H54 (cell line): ENCODE data around the gene RGS10.
"Not testable (repeated sequence)": the region's sequence is repeated elsewhere in the genome, so short reads cannot be mapped to it uniquely, and the experiment has no call there.

Experiments used
- DNase-seq: peaks from one replicate; pipeline ENCODE4 v3.0.0; 2011; ENCODE audit warnings: low spot score, mixed read lengths; ENCODE audit not compliant: insufficient read length
- FAIRE-seq: peaks from 3 replicates; lab custom pipeline; 2011; peaks lifted over from hg19 to GRCh38; lab: Jason Lieb, UNC
- POLR2A ChIP-seq: IDR thresholded peaks from 2 replicates; pipeline ENCODE4 v1.6.1; 2011; ENCODE audit warnings: low read depth, mild to moderate bottlenecking, low read length

Gene RGS10

DNA sequence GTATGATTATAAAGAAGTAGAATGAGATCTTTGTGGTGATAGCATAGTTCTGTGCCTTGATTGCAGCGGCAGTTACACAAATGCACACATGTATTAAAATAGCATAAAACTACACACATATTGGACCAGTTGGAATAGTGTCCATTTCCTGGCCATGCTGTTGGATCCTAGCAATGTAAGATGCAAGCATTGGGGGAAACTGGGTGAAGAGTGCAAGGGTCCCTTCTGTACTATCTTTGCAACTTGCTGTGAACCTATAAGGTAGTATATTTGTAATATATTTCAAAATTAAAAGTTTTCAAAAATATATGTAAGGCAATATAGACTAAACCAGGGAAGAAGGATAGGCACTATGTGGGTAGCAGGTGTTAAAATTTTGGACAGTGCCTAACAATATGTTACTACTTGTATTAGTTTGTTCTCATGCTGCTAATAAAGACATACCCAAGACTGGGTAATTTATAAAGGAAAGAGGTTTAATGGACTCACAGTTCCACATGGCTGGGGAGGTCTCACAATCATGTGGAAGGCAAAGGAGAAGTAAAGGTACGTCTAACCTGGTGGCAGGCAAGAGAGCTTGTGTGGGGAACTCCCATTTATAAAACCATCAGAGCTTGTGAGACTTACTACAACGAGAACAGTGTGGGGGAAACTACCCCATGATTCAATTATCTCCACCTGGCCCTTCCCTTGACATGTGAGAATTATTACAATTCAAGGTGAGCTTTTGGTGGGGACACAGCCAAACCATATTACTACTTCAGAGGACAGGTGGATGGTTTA lies 71.4 kb downstream of the RGS10 start:
- FAIRE-seq (no peak), DNase-seq (no peak)
- no peak for TF ChIP-seq POLR2A

DNA sequence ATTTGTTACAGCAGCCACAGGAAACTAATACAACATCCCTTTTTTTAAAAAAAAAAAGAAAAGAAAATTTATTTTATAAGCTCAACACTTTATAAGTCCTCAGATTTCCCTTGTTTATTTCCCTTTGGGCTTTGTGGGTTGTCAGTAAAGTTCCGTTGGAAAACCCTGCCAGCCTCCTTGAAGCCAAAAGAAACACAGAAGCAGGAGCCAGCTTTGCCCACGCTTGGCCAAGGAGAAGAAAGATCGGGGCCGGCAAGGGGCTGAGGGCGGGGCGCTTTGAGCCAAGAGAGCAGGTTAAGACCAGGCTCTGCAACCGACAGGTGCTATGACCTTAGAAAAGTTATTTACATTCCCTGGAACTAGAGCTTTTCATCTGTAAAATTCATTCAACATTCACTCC lies 72.7 kb downstream of the RGS10 start:
- TF ChIP-seq POLR2A: no peak
- FAIRE-seq (no peak), DNase-seq (no peak)

DNA sequence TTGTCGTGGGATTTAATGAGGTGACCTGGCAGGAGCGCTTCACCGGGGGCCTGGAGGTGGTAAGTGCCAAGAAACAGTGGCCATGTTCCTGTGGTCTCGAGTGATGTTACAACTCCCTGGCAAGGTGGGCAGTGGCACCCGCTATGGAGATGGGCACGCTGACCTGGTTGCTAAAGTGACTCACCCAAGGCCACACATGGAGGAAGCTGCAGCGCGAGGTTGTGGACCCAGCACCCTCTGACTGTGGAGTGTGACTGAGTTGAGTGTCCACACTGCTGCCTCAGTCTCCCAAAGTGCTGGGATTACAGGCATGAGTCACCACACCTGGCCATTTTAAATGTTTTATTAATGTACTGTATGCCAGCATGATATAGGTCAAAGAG lies 73.2 kb downstream of the RGS10 start:
- no peak for DNase-seq
- no peak for FAIRE-seq

DNA sequence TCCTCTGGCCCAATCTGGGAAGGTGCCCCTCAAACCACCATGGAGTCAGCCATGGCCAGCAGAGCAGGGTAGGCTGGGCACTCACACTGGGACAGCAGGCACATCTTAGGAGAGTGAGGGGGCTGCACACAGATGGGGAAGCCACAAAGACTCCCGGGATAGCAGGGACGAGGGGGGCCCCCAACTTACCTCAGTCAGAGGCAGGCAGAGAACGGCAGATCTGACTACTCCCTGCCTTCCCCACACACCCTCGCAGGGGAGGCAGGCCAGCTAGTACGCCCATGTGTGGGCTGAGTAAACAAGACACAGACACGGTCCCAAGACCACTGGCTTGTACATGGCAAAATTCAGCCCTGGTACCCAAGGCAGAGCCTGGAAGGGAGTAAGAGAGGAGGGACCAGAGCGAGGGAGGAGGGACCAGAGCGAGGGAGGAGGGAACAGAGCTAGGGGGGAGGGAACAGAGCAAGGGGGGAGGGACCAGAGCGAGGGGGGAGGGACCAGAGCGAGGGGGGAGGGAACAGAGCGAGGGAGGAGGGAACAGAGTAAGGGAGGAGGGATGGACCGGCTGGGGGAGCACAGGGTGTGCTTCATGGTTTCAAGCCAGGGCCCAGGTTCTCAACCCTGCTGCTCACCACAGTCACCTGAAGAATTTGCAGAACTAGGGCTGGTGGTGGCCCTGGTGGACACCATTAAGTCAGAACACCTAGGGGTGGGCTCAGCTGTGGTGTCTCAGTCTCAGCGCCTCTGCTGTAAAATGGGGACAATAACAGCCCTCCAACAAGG lies 73.8 kb downstream of the RGS10 start:
- FAIRE-seq (no peak), DNase-seq (no peak)
- no peak for TF ChIP-seq POLR2A

More for the DNA sequence above, 73.2 kb downstream of the RGS10 start:
- TF ChIP-seq POLR2A: no peak

DNA sequence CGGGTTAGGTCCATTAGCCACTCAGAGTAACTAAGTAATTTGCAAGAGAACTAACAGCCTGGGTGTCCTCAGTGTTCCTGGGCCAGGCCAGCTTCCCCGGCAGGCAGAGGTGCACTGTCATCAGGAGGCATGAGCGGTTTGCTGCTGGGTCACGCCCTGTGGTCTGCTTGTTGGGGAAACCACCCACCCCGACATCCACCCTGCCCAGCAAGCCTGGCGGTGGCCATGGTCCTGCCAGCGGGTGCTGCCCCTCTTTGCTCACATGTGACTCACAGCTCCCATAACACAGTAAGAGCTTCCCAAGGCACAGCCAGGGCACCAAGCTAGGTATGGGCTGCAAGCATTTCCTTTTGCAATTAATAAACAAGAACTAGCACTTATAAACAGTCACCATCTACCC lies 75.9 kb downstream of the RGS10 start:
- DNase-seq (peak; percentile 86), FAIRE-seq (no peak)
- no peak for TF ChIP-seq POLR2A

DNA sequence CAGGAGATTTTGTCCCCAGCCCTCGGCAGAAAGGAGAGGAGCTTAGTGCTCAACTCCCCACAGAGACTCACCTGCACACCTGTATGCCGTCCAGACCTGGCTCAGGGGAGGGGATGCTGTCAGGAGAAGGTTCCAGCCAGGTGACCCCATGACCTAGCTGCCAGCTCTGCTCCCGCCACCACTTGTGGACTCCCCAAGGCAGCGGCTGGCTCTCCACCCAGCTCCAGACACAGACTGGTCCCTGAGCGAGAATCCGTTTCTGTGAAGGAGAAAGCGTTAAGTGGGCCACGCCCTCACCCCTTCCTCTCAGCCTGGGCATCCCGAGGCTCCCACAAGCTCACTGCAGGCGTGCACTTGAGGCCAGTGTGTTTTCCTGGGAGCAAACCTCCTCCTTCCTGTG lies 76.4 kb downstream of the RGS10 start:
- DNase-seq (no peak), FAIRE-seq (no peak)
- TF ChIP-seq POLR2A: no peak

DNA sequence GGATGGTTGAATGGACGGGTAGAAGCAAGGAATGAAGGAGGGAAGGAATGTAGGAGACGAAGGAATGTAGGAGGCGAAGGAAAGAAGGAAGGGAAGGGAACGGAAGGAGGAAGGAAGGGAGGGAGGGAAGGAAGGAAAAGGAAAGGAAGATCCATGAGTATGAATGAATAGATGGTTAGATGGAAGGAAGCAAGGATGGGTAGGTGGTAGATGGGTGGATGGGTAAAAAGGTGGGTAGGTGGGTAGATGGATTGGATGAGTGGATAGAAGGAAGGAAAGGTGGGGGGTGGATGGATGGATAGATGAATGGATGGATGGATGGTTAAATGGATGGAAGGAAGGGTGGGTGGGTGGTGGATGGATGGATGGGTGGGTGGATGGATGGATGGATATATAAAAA lies 77.4 kb downstream of the RGS10 start:
- DNase-seq (no peak), FAIRE-seq (no peak)
- no peak for TF ChIP-seq POLR2A

DNA sequence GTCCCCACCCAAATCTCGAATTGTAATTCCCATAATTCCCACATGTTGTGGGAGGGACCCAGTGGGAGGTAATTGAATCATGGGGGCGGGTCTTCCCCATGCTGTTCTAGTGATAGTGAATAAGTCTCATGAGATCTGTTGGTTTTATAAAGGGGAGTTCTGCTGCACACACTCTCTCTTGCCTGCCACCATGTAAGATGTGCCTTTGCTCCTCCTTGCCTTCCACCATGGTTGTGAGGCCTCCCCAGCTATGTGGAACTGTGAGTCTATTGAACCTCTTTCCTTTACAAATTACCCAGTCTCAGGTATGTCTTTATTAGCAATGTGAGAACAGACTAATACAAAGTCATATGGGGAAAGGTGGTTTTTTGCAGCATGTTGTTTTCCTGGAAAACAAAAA lies 79.3 kb downstream of the RGS10 start:
- not testable (repeated sequence) for FAIRE-seq, DNase-seq

DNA sequence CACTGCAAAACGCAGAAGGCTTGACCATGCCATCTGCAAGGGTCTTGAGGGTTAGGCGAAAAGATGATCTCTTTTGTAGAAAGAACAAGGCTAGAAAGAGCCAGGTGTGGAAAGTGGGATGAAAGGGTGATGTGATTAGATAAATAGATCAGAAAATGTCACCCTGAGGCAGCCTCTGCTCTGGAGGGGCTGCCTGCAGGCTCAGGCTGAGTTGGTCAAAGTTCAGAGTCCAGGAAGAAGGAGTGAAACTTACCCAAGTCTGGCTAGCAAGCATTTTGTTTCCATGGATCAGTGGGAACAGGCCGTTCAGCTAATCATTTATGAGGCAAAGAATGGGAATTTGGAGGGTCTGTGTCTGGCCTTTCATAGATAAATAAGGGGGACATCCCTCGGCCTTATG lies 79.7 kb downstream of the RGS10 start:
- DNase-seq (no peak), FAIRE-seq (no peak)
- TF ChIP-seq POLR2A: no peak

DNA sequence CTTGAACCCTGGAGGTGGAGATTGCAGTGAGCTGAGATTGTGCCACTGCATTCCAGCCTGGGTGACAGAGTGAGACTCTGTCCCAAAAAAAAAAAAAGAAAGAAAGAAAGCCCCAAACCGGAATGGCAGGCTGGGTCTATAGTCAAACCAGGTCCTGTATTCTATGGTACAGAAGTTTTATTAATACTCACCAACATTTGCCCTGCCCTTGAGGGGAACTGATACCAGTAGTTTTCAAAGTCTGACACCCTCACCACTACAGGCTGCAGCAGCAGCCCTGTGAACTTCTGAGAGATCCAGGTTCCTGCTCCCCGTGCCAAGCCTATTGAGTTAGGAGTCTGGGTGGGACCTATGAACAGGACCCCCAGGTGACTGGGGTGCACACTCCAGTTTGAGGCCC lies 80.6 kb downstream of the RGS10 start:
- no peak for DNase-seq
- TF ChIP-seq POLR2A: no peak
- no peak for FAIRE-seq

DNA sequence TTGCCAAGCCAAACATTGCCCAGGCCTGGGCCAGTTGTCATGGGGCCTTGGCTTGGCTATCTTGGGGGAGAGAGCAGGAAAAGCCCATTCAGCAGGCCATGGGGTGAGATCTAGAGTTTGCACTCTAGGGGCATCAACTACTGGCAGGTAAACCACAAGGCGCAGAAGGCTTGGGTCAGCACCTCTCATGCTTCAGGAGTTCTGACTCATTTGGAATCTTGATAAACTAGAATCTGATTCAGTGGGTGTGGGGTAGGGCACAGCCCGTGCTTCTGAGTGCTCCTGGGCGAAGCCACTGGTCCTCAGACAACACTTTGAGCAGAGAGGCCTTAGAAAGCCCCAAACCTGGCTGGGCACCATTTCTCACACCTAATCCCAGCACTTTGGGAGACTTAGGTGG lies 81.1 kb downstream of the RGS10 start:
- FAIRE-seq (no peak), DNase-seq (no peak)
- TF ChIP-seq POLR2A: no peak

DNA sequence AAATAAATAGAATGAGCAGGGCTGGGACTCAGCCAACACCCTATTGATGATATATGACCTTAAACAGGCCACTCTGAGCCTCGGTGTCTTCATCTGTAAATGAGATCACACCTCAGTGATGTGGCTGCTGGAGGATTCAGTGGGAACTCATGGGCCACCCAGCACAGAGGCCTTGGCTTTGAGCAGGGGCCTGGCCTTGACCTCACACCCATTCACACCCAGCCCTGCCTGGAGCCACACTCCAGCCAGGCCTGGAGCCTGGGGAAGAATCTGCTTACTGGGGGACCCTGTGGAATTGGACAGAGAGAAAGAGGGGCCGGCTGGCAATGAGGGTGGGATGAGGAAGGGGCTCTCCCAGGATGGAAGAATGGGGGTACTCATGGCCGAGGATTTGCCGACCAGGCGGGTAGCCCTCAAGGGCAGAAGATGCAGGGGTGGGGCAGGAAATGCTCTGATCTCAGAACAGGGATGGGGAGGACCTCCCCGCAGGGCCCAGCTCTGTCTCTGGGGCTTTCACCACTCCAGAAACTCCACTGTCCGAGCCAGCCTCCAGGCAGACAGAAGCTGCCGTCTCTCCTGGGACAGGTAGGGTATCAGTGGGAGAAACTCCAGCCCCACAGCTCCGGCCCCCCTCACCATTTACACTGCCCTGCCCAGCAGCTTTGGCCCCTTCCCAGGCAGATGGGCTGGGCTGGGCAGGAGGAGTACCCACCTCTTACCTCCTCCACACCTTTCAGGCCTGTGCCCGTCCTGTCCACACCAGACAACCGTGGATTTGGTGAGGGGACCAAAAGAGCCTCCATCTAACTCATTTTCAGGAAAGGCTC lies 81.9 kb downstream of the RGS10 start:
- no peak for FAIRE-seq
- no peak for TF ChIP-seq POLR2A
- DNase-seq: no peak

DNA sequence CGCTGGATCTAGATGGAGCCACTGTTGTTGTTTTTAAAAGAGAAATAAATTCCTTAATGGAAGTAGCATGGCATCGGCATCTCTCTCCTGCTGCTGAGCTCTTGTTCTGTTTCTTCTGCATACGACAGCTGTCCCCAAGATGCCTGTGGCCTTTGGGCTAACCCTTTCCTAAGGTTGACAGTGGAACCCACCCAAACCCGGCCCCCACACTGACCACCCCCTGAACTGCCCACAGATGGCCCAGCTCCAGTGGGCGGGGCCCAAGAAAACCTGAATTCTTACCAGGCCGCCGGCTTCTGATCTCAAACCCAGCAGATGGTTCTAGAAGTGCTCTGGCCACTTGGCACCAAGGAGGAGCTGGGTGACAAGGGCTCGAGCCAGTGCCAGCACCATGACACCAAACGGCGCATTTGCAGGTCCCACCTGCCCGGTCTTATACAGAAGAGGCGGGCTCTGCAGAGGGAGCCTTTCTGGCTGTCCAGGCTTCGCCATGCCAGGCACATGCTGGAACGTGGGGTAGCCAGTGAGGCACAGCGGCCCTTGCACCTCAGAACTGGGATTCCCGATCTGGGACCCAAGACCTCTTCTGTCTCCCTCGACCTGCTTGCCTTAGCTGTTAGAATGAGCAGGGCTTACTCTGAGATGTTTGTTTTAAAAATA lies 82.7 kb downstream of the RGS10 start:
- TF ChIP-seq POLR2A: no peak
- FAIRE-seq (no peak), DNase-seq (no peak)
